Coronary artery (tissue), 2 donors: ENCODE measurements around the gene JUND.
"Not testable (repeated sequence)": the region's sequence is repeated elsewhere in the genome, so short reads cannot be mapped to it uniquely, and the experiment has no call there.

Experiments
- DNase-seq: peaks from one replicate; pipeline ENCODE4 v3.0.0-alpha.2; 2017; ENCODE audit warnings: low spot score
- H3K27ac ChIP-seq, 2 donors: fragments of 200-600 bp; sonication (generic); one replicate each; pipeline ENCODE4 v1.5.1; 2016 to 2019
- H3K4me3 ChIP-seq: fragments of 200-600 bp; sonication (generic); 2 replicates; pipeline ENCODE4 v1.5.1; 2016; ENCODE audit warnings: mild to moderate bottlenecking, moderate library complexity
- CTCF ChIP-seq: fragments of 200-600 bp; sonication (generic); IDR thresholded peaks from one replicate; pipeline ENCODE4 v1.5.1; 2019; ENCODE audit warnings: antibody characterized with exemption

Gene JUND

GRCh38 chr19:18281082-18282020 is at the start of gene JUND:
JUND (minus strand) TSS chr19:18281622; CDS start chr19:18281484, 138 bp downstream.
- peak; percentile 99 for DNase-seq
- Histone ChIP-seq H3K27ac (peak within 1 kb of the TSS; percentile 100), H3K4me3 (peak within 1 kb of the TSS; percentile 93)
- no peak for TF ChIP-seq CTCF

- H3K4me3 ChIP-seq, result no peak overlapping the region
- no peak overlapping the region for H3K27ac ChIP-seq
- no peak for DNase-seq
- TF ChIP-seq CTCF, result no peak
These were observed 49.4 kb upstream of the JUND start for GRCh38 chr19:18330868-18331267.

- H3K27ac ChIP-seq, result peak overlapping the region; percentile 23 to 82
- no peak for DNase-seq
These were observed 47.6 kb upstream of the JUND start for GRCh38 chr19:18329035-18329376.

GRCh38 chr19:18328340-18329034 is 47.1 kb upstream of the JUND start:
- Histone ChIP-seq H3K4me3 (peak overlapping the region; percentile 55), H3K27ac (peak overlapping the region; percentile 23 to 82)
- peak; percentile 91 for TF ChIP-seq CTCF
- peak; percentile 94 for DNase-seq

More at GRCh38 chr19:18329035-18329376, 47.6 kb upstream of the JUND start:
- peak overlapping the region; percentile 55 for H3K4me3 ChIP-seq
- TF ChIP-seq CTCF, result no peak

- no peak overlapping the region for H3K4me3 ChIP-seq
- no peak for DNase-seq
- no peak for TF ChIP-seq CTCF
- no peak overlapping the region for H3K27ac ChIP-seq
These were observed 45.4 kb upstream of the JUND start for GRCh38 chr19:18326772-18327171.

GRCh38 chr19:18324373-18324731 is 42.9 kb upstream of the JUND start:
- H3K27ac ChIP-seq, DNase-seq, H3K4me3 ChIP-seq: not testable (repeated sequence)

GRCh38 chr19:18322759-18323460 is 41.5 kb upstream of the JUND start, which contains the start of gene LSM4:
LSM4 (minus strand) TSS chr19:18323076; CDS start chr19:18323020, 56 bp downstream.
- Histone ChIP-seq H3K27ac (peak within 1 kb of the TSS; percentile 65 to 92), H3K4me3 (peak within 1 kb of the TSS; percentile 84)
- TF ChIP-seq CTCF, result no peak
- DNase-seq, result peak; percentile 99
